HL-60/S4 treated with retinoic acid at 250 ng/mL for 4 days and 3 days (cell line): ENCODE data around the gene REP15.
"Not testable (repeated sequence)": the region's sequence is repeated elsewhere in the genome, so short reads cannot be mapped to it uniquely, and the experiment has no call there.

Source experiments
- in situ Hi-C: fragments of 300-500 bp; cut with MboI; formaldehyde crosslinking; loops from 2 replicates; pipeline ENCODE4 v1.7.0; 2022; ENCODE audit warnings: low sequenced_read_pairs

The REP15 gene

GRCh38 chr12:27696293-27696652 lies at the start of gene REP15:
REP15 (plus strand) TSS chr12:27696447; CDS start chr12:27696563, 116 bp downstream.
- in situ Hi-C loops = no loop called here

DNA sequence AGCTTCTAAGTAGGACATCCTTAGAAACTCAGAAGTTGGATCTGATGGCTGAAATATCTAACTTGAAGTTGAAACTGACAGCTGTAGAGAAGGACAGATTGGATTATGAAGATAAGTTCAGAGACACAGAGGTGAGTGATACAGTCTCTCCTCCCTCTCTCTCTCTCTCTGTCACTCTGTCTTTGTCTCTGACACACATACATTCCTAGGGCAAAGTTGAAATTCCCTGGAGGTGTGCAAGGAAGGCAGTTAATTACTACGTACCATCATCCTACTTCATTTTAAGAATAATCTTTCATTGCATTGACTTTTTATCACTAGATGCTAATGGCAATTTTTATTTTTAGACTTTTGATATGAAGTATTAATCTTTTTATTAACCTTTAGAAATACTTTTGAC lies 46.2 kb upstream of the REP15 start:
- in situ Hi-C loops = no loop called here

GRCh38 chr12:27651201-27651600 lies 45.0 kb upstream of the REP15 start:
- in situ Hi-C loops = no loop called here

GRCh38 chr12:27652174-27652763 lies 44.0 kb upstream of the REP15 start:
- in situ Hi-C loops = no loop called here

DNA sequence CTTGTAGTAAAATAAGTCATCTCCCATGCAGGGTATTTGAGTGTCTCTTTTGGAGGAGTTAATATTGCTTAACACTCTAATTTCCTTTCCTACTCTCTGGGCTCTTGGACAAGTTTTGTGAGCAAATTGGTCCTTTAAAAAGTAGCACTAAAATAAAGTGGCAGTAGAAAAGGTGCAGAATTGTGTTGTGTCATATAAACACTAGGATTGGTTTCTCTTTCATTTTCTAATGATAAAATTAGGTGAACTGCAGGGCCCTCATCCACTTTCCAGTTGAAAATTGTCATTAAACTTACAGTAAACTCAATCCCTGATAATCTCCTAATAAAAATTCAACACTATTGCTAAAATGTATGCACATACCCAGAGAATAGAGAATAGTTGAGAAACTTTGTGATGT lies 42.6 kb upstream of the REP15 start:
- in situ Hi-C loops = no loop called here

GRCh38 chr12:27655476-27655875 lies 40.8 kb upstream of the REP15 start:
- in situ Hi-C loops = not testable (repeated sequence)

- in situ Hi-C loops = no loop called here
Observed at GRCh38 chr12:27657296-27657695, 39.0 kb upstream of the REP15 start.

DNA sequence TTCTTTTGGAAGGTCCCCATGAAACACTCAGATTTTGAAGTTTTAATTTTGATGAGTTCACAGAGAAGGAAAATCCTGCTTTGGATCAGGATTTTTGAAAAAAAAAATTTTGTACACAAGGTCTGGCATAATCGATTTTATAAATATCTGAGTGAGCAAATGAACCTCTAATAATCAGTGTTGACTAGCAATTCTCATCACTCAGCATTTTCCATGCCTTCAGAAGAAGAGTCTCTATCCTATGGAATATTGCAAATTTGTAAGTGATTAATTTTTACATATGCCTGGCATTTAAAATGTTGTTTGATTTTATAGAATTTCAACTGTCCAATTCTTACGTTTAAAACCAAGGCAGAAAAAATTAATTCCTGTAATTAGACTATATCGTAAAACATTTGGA lies 30.5 kb upstream of the REP15 start:
- in situ Hi-C loops = no loop called here

GRCh38 chr12:27666510-27666909 lies 29.7 kb upstream of the REP15 start:
- in situ Hi-C loops = no loop called here

- in situ Hi-C loops = no loop called here
Observed at GRCh38 chr12:27667540-27667939, 28.7 kb upstream of the REP15 start.

DNA sequence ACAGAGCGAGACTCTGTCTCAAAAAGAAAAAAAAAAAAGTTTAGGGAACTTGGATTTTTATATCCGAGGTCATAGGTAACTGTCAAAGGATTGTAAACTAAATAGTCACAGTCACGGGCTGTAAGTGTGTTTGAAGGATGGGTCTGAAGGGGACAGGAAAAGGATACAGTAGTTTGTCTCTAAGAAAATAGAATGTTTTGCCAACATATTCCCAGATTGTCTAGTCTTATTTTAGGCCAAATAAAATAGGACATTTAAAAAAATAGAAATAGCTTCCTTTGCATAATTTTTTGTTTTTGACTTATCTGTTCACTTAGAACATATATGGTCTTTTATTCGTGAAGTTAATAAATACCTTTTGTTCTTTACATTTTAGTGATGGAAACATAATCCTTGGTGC lies 24.2 kb upstream of the REP15 start:
- in situ Hi-C loops = no loop called here

DNA sequence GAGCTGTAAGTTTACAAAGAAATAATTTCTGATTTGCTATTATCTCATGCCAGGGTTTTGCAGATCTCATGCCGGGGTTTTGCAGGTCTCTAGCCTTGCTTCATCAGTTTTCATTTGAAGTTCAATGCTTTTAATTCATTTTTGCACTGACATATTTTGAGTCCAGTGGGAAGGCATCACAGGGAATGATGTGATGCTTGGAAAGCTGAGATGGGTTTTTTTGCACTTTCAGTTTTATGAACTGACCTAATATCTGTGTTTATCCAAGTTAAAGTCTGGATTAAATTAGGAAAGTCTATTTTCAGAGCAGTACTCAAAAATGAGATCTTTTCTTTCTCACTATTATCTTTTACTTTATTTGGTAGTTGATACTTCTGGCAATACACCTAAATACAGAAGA lies 23.6 kb upstream of the REP15 start:
- in situ Hi-C loops = no loop called here

- in situ Hi-C loops = no loop called here
Observed at GRCh38 chr12:27673101-27673718, 23.0 kb upstream of the REP15 start.

GRCh38 chr12:27674989-27675388 lies 21.3 kb upstream of the REP15 start:
- in situ Hi-C loops = no loop called here

DNA sequence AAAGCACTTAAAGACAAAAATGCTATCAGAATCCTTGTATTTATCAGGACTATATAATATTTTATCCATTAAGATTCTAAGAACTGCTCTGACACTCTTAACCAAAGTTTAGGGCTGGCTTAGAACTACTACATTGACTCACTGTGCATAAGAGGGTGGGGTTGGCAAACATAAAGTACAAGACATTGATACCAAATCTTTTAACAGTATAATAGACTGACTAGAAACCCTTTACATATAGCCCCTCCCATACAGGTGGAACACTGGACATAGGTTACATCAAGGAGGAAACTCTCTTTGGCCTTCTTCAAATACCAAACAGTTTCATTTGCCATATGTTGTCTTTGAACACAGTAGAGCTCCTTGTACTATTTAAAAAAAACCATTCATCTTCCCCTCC lies 15.6 kb upstream of the REP15 start:
- in situ Hi-C loops = no loop called here

- in situ Hi-C loops = no loop called here
Observed at GRCh38 chr12:27682534-27682933, 13.7 kb upstream of the REP15 start.

DNA sequence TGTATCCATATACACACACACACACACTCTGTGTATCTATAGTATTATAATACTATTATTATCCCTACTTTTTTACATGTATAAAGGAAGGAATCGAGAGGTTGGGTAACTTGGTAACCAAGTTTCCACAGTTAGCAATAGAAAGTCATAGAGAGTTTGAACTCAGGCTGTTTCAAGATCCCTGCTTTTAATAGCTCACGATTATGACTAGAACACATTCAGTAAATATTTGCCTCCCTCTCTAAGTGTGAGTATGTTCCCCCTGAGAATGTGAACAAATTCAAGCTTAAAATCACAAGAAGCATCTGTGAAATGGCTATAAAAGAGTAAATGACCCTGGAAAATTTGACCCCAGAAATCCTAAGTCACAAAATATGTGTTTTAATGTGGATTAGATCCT lies 11.0 kb upstream of the REP15 start:
- in situ Hi-C loops = no loop called here

GRCh38 chr12:27686147-27686546 lies 10.1 kb upstream of the REP15 start:
- in situ Hi-C loops = no loop called here

GRCh38 chr12:27688671-27689070 lies 7.6 kb upstream of the REP15 start:
- in situ Hi-C loops = no loop called here

- in situ Hi-C loops = no loop called here
Observed at GRCh38 chr12:27689558-27690180, 6.6 kb upstream of the REP15 start.

DNA sequence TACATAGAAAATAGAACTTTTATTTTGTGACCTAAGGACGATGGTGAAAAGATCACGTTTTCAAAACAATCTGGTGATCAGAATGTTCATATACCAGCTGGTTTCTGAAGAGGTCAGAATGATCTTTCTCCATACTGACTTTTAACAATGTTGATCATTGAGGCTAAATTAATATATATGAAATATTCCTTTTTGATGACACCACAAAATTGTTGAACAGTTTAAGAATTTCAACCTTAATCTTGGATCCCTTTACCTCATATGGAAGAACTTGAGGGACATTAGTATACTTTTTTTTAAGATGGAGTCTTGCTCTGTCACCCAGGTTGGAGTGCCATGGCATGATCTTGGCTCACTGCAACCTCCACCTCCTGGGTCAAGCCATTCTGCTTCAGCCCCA lies 2.8 kb upstream of the REP15 start:
- in situ Hi-C loops = no loop called here

DNA sequence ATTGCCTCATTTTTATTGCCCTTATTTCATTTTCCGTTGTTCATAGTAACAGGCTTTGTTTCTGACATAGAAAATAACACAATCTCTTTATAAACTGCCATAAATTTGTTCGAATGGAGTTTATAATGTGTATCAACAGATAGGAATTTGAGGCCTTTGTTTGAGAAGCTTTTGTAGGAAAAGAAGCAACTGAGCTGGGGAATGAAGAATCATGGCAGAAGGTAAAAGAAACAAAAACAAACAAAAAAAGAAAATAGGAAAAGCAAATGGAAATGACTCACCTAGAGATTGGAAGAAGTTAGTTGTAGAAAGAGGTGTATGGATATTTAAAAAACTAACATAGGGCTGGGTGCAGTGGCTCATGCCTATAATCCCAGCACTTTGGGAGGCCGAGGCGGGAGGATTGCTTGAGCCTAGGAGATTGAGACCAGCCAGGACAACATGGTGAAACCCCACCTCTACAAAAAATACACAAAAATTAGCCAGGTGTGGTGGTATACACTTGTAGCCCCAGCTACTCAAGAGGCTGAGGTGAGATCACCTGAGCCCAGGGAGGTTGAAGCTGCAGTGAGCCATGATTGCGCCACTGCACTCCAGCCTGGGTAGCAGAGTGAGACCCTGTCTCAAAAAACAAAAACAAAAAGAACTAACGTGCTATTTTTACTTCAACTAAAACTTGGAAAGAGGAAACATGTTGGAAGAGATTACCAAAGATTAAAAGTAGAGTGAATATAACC lies 523 bp upstream of the REP15 start:
- in situ Hi-C loops = no loop called here
